Epidermal melanocyte (primary cell): ENCODE results near the gene ANKRD44.

ENCODE experiments used
- DNase-seq: peaks from one replicate; pipeline ENCODE4 v3.0.0; 2011; ENCODE audit warnings: low spot score; ENCODE audit not compliant: insufficient read length

Gene ANKRD44

DNA sequence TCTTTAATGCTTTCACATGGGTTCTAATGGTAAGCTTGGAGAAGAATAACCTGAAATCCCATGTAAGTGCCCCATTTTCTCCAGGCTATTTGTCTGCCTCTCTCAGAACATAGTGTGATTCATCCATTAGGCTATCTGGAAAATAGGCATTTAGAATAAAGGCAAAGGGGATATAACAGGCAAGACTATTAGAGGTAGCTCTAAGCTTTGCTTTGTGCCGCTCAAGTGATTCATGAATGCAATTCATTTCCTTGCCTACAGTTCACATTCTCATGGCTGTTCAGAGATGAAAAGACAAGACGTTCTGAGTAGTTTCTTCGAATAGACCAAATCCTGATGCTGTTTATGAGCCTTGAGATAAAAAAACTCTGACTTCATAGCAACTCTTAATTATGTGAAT lies 101.7 kb downstream of the ANKRD44 start:
- DNase-seq, result no peak

- no peak for DNase-seq
These were observed 102.6 kb downstream of the ANKRD44 start for GRCh38 chr2:197208024-197208423.

- DNase-seq, result no peak
These were observed 103.0 kb downstream of the ANKRD44 start for GRCh38 chr2:197207598-197207997.

DNA sequence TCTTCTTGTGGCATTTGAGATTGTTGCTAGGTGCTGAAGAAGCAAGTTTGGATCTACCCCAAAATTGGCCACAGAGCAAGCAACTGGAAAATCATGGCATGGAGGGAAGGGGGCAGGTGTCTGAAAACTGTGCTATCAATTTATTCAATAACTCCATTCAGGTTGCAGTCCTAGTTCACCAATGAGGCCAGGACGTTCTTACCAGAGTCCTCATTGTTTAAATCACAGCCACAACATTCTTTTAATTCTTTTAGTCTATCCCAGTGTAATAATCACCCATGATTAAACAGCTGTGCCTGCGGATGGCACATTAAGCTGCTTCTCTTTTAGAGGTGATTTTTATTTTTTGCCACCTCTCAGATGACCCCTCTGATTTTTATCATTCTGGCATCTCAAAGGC lies 103.5 kb downstream of the ANKRD44 start:
- no peak for DNase-seq

- no peak for DNase-seq
These were observed 104.9 kb downstream of the ANKRD44 start for GRCh38 chr2:197205585-197206215.

GRCh38 chr2:197204519-197205250 lies 105.9 kb downstream of the ANKRD44 start:
- DNase-seq, result no peak

DNA sequence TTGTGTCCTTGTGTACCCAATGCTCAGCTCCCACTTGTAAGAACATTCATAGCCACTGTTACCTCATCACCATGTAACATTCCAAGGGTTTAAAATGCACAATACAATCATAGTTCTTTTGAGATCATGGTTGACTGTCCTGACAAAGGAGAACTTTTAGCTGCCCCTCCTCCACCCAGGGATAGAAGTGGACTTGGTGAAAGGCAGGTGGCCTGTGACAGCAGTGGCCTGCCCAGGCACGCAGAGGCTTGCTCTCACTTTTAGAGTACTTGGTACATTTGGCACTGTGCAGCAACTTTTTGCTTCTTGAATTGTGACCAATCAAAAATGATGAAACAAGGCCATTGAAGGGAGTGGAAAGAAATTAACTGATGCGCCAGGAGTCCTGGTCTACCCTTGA lies 108.7 kb downstream of the ANKRD44 start:
- DNase-seq, result no peak

GRCh38 chr2:197200762-197201058 lies 109.9 kb downstream of the ANKRD44 start:
- DNase-seq, result no peak

GRCh38 chr2:197200051-197200761 lies 110.4 kb downstream of the ANKRD44 start:
- no peak for DNase-seq

GRCh38 chr2:197198890-197199289 lies 111.7 kb downstream of the ANKRD44 start:
- no peak for DNase-seq

DNA sequence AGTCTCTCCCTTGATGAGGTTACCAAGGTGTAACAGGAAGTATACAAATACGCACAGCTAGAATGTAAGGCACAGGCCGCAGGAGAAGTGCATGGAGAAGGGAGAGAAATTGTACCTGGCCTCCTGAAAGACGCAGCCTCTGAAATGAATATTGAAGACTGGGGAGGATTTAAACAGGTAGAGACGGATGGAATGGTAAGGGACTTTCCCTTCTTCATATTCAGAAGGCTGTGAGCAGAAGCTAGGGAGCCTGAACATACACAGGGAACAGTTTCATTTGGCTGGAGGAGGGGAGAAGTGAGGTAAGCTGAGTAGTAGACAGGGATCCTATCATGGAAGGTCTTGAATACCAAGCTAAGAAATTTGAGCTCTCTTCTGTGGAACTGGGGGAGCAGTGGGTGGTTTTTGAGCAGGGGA lies 112.7 kb downstream of the ANKRD44 start:
- DNase-seq, result no peak

- DNase-seq, result no peak
These were observed 113.9 kb downstream of the ANKRD44 start for GRCh38 chr2:197196541-197197180.

- DNase-seq, result no peak
These were observed 115.1 kb downstream of the ANKRD44 start for GRCh38 chr2:197195518-197195917.

DNA sequence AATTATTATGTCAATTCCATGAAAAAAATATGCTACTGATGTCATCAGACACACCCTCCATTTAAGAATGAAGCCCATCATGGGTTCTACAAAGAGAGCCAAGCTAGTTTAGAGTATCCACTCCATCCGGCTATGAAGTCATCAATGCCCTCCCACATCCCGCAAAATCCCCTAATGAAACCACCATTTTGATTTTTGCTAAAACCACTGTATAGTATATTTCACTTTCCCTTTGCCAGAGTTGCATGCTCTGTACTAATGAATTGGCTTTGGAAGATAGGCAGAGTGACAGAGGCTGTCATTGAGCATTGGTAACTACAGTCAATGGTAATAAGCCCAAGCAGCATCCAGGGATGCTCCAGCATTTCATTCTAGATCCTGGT lies 118.6 kb downstream of the ANKRD44 start:
- DNase-seq, result no peak

DNA sequence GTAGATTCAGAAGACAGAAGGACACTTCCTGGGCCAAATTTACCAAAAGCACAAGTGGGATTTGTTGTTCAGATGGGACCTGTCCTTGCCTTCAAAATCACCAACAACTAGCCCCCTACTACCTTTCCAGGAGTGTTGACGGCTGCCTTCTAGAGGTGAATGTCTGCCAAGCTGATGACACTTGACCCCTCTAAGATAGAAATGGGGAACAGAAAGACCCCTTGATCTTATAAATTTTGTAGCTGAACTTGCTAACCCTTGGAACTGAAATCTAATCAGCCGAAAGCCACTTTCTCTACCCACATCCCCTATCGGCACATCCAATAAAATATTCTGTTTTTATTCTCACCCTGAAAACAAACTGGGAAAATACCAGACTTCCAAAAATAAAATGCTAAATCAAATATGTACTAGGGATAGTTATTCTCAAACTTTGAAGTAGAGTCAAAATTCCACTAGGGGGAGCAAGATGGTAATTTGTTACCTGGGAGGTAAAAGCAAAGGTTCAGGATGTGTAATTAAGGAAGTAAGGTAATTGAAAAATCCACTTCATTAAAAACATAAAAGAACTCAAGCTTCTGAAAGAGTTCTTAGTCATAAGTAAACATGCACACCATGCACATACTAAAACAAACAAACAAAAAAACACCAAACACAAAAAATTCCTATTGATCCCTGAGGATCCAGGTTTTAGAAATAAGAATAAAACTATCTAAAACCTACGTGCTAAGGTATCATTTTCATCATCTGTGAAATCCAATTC lies 119.2 kb downstream of the ANKRD44 start:
- DNase-seq, result no peak

GRCh38 chr2:197190100-197190432 lies 120.5 kb downstream of the ANKRD44 start:
- no peak for DNase-seq

GRCh38 chr2:197189426-197190099 lies 121.0 kb downstream of the ANKRD44 start:
- DNase-seq, result no peak

DNA sequence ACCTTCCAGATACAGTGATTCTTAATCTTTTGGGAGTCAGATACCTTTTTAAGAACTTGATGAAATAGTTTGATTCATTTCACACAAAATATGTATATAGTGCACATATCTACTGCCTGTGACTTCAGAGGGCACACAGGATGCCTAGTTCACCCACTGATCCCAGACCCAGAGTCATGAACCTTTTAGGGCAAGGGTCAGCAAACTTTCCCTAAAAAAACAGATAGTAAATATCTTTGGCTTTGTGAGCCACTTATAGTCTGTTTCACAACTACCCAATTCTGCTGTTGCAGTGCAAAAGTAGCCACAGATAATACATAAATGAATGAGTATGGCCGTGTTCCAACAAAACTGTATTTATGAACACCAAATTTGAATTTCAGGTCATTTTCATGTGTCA lies 124.9 kb downstream of the ANKRD44 start:
- DNase-seq, result no peak

GRCh38 chr2:197184959-197185586 lies 125.5 kb downstream of the ANKRD44 start:
- no peak for DNase-seq

- DNase-seq, result no peak
These were observed 127.2 kb downstream of the ANKRD44 start for GRCh38 chr2:197183355-197183754.

DNA sequence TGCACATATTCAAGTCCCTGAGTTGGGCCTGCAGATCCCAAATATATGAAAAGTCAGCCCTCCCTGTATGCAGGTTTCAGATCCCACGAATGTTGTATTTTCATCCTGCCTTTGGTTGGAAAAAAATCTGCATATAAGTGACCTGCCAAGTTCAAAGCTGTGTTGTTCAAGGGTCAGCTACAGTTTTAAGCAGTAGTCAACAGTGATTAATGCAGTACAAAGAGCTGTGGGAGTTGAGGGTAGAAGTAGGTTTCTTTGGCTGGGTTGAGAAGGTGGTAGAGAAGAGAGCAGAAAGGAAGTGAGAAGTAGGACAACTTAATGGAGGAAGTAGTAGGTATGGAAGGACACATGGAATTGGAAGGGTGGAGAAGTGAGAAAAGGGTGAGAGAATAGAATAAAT lies 127.9 kb downstream of the ANKRD44 start:
- DNase-seq, result no peak
